Lower leg skin (tissue), 4 donors: ENCODE measurements around the gene FOSL2. TPM values are rescaled to one million over a fixed set of nuclear protein-coding genes. Genes with fewer than 3 reads are reported as not detected.

ENCODE experiments used
- DNase-seq, 2 donors: peaks; one replicate each; pipeline ENCODE4 v3.0.0-alpha.2; 2019; ENCODE audit warnings: low spot score in 2 of 2
- H3K4me3 ChIP-seq: fragments of 200-600 bp; sonication (generic); 2 replicates; pipeline ENCODE4 v1.5.1; 2017; ENCODE audit warnings: mild to moderate bottlenecking, low read depth; ENCODE audit not compliant: poor library complexity, severe bottlenecking
- CTCF ChIP-seq, 3 donors: fragments of 450-650 bp; IDR thresholded peaks; one replicate each; pipeline ENCODE4 v1.5.1; 2016; ENCODE audit warnings: antibody characterized with exemption in 3 of 3, mild to moderate bottlenecking in 3 of 3, moderate library complexity in 2 of 3
- POLR2A ChIP-seq, 2 donors: fragments of 450-650 bp; IDR thresholded peaks; one replicate each; pipeline ENCODE4 v1.6.1; 2016 to 2017; ENCODE audit warnings: antibody characterized with exemption in 2 of 2, mild to moderate bottlenecking in 1 of 2, moderate library complexity in 1 of 2
- WGBS, 2 donors: methylation state at CpG; one replicate each; pipeline ENCODE4 v1.1.5; 2018; 5-methylcytosine and 5-hydroxymethylcytosine counted together
- intact Hi-C: fragments of 100-400 bp; cut with DNase I; formaldehyde crosslinking; loops from one replicate; pipeline ENCODE4 v1.15.0; 2023; ENCODE audit warnings: low total_unique reads
- total RNA-seq, 4 donors: library from RNA; depleted of rRNA; stranded (reverse); fragments of >200 nt; gene quantifications; one replicate each; pipeline ENCODE4 v1.1.0, GENCODE V29; 2016

The FOSL2 gene
- total RNA-seq, 4 donors from 2014 or later = 189 to 423 (median 301) TPM

DNA sequence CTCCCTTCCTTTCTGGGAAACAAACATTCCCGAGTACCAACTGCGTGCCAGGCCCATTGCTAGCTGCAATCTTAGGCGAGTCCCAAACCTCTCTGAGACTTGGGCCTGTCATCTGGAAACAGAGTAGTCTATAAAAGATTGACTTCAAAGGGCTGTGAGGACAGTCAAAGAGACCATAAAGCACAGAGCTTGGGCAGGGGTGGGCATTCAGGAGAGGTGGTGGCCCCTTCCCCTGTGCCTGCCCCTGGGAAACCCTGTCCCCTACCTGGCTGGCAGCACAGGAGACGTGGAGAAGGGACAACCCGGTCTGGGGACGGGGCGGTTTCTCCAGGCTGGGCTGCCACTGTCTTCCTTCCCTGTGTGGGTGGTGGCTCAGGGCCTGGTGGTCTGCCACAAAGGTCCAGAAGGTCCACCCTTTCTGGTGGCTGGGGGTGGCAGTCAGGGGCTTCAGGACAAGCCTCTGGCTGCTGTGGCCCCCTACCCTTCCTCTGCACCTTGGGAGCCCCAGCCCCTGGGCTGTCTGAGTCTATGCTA is 33.9 kb upstream of the FOSL2 start:
- intact Hi-C loops = no loop called here
- no peak for DNase-seq
- no peak for TF ChIP-seq POLR2A (IDR thresholded peaks at IDR 0.05)
- TF ChIP-seq CTCF (IDR thresholded peaks at IDR 0.05) = no peak
- 79 to 85% methylated on average over 7 of the region's 7 CpGs for WGBS, 2 donors
- H3K4me3 ChIP-seq = no peak overlapping the region

GRCh38 chr2:28359222-28360057 is 33.2 kb upstream of the FOSL2 start:
- intact Hi-C loops = no loop called here
- DNase-seq = peak in 1 of 2 donors; percentile 57

DNA sequence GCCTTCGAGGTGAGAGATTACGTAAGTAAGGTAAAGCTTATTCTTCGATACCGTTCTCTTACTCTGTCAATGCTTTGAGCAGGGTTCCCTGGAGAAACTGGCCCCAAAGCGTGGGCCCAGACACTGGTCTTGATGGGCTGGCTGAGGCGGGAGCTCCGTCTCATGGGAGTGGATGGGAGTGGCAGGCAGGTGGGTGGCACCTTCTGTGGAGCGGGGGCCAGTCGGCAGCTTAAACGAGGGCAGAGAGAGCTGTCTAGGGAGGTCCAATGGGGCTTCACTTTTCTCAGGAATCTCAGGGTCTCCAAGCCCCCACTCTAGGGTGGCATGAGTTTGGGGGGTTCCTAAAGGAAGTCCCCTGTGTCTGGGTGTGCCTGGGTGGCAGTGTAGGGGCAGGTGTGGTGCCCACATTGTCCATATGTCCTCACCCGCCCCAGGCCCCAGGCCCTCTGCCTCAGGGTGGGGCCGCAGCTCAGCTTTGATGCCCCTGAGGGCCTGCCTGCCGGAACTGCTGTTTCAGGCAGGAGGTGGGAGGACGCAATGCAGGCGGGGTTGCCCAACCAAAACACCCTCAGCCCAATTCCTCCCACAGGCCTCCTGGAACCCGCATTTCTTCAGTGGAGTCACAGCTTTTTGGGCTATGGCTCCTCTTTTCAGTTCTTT is 32.5 kb upstream of the FOSL2 start:
- TF ChIP-seq CTCF (IDR thresholded peaks at IDR 0.05) (no peak), POLR2A (IDR thresholded peaks at IDR 0.05) (no peak)
- H3K4me3 ChIP-seq = no peak overlapping the region
- intact Hi-C loops = no loop called here
- 71 to 76% methylated on average over 16 of the region's 16 CpGs for WGBS, 2 donors
- DNase-seq = no peak

More at GRCh38 chr2:28359222-28360057, 33.2 kb upstream of the FOSL2 start:
- H3K4me3 ChIP-seq = no peak overlapping the region
- WGBS, 2 donors = 73 to 81% methylated on average over 28 of the region's 28 CpGs
- TF ChIP-seq POLR2A (IDR thresholded peaks at IDR 0.05) (no peak), CTCF (IDR thresholded peaks at IDR 0.05) (no peak)

DNA sequence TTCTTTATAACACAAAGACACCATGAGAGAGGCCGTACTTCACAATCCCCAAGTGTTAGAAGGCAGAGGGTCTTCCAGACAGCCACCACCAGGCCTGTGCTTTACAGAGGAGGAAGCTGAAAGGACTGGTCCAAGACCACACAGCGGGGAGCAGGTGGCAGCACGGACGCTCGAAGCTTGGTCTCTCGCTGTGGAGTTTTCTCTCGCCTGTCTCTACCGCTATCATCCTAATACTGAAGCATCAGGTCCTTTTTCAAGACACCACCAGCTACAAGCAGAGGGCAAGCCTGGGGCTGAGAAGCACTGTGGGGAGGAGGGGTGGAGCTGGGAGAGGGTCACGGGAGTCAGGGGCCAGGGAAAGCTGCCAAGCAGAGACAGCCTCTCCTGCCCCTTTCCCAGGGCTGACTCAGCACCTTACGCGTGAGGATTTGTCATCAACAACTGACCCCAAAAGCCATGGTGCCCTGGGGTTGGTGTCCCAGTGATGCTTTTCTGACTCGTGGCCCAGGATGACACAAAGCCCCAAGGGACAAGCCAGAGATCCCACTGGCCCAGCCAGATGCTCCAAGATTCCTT is 31.9 kb upstream of the FOSL2 start:
- no peak for TF ChIP-seq CTCF (IDR thresholded peaks at IDR 0.05)
- no peak for TF ChIP-seq POLR2A (IDR thresholded peaks at IDR 0.05)
- no peak for DNase-seq
- 70 to 75% methylated on average over 12 of the region's 12 CpGs for whole genome bisulfite sequencing, 2 donors
- intact Hi-C loops = no loop called here
- H3K4me3 ChIP-seq = no peak overlapping the region

- H3K4me3 ChIP-seq = no peak overlapping the region
- DNase-seq = no peak
- intact Hi-C loops = no loop called here
- TF ChIP-seq POLR2A (IDR thresholded peaks at IDR 0.05) (no peak), CTCF (IDR thresholded peaks at IDR 0.05) (no peak)
- WGBS, 2 donors = 79 to 80% methylated on average over 12 of the region's 12 CpGs
Observed at GRCh38 chr2:28361991-28362710, 30.5 kb upstream of the FOSL2 start.
